SJSA1 (cell line): Measurements from ENCODE around the gene CEND1. TPM values are rescaled to one million over a fixed set of nuclear protein-coding genes. Genes with fewer than 3 reads are reported as not detected.

Experiments
- DNase-seq, 2 experiments: peaks; one replicate each; pipeline ENCODE4 v3.0.0-alpha.2; 2015 to 2020; ENCODE audit warnings: low spot score in 2 of 2, low read depth in 1 of 2
- H3K27ac ChIP-seq: fragments of 250-450 bp; sonication (Bioruptor Pico); 2 replicates; pipeline ENCODE4 v1.5.1; 2020; ENCODE audit warnings: mild to moderate bottlenecking, moderate library complexity
- H3K27me3 ChIP-seq: fragments of 250-450 bp; sonication (Bioruptor Pico); replicated peaks from 2 replicates; pipeline ENCODE4 v1.5.1; 2020; ENCODE audit warnings: mild to moderate bottlenecking, moderate library complexity
- H3K36me3 ChIP-seq: fragments of 250-450 bp; sonication (Bioruptor Pico); 2 replicates; pipeline ENCODE4 v1.5.1; 2020; ENCODE audit warnings: mild to moderate bottlenecking
- H3K4me1 ChIP-seq: fragments of 250-450 bp; sonication (Bioruptor Pico); replicated peaks from 2 replicates; pipeline ENCODE4 v1.6.1; 2021; ENCODE audit warnings: mild to moderate bottlenecking
- H3K4me3 ChIP-seq: fragments of 250-450 bp; sonication (Bioruptor Pico); 2 replicates; pipeline ENCODE4 v1.5.1; 2020; ENCODE audit warnings: mild to moderate bottlenecking
- H3K9me3 ChIP-seq: fragments of 250-450 bp; sonication (Bioruptor Pico); replicated peaks from 2 replicates; pipeline ENCODE4 v1.5.1; 2020; ENCODE audit warnings: mild to moderate bottlenecking
- total RNA-seq: library from RNA; depleted of rRNA; stranded (reverse); fragments of >200 nt; shearing (Covaris generic); gene quantifications from 2 replicates; pipeline ENCODE4 v1.2.3, GENCODE V29; 2014

The CEND1 gene
- total RNA-seq, 1 experiment from 2014 or later: 0.21 TPM

GRCh38 chr11:790721-791564 lies 1.1 kb upstream of the CEND1 start:
- no peaks in the 10 kb centered on the region for H3K9me3 ChIP-seq
- no peaks in the 10 kb centered on the region for H3K27me3 ChIP-seq
- no peak overlapping the region for H3K27ac ChIP-seq
- H3K4me1 ChIP-seq: peaks cover 8% of the 10 kb centered on the region
- no peak for DNase-seq
- H3K36me3 ChIP-seq: no peaks in the 10 kb centered on the region
- H3K4me3 ChIP-seq: no peak overlapping the region

- DNase-seq: no peak
- no peaks in the 10 kb centered on the region for H3K9me3 ChIP-seq
- no peaks in the 10 kb centered on the region for H3K27me3 ChIP-seq
- H3K4me1 ChIP-seq: no peaks in the 10 kb centered on the region
- no peak overlapping the region for H3K4me3 ChIP-seq
- H3K36me3 ChIP-seq: no peaks in the 10 kb centered on the region
- H3K27ac ChIP-seq: no peak overlapping the region
These were observed 643 bp downstream of the CEND1 start for GRCh38 chr11:788953-789940.

- H3K4me3 ChIP-seq: no peak overlapping the region
- no peaks in the 10 kb centered on the region for H3K36me3 ChIP-seq
- no peak overlapping the region for H3K27ac ChIP-seq
- H3K4me1 ChIP-seq: no peaks in the 10 kb centered on the region
- H3K27me3 ChIP-seq: no peaks in the 10 kb centered on the region
- H3K9me3 ChIP-seq: no peaks in the 10 kb centered on the region
- DNase-seq: no peak
These were observed 1.8 kb downstream of the CEND1 start for GRCh38 chr11:788009-788640.

- Histone ChIP-seq H3K4me1 (no peaks in the 10 kb centered on the region), H3K36me3 (no peaks in the 10 kb centered on the region), H3K9me3 (no peaks in the 10 kb centered on the region), H3K27me3 (no peaks in the 10 kb centered on the region), H3K27ac (no peak overlapping the region), H3K4me3 (no peak overlapping the region)
- no peak for DNase-seq
These were observed 2.7 kb downstream of the CEND1 start for GRCh38 chr11:787084-787675.

- Histone ChIP-seq H3K27ac (no peak overlapping the region), H3K27me3 (no peaks in the 10 kb centered on the region), H3K4me3 (no peak overlapping the region), H3K36me3 (no peaks in the 10 kb centered on the region), H3K9me3 (no peaks in the 10 kb centered on the region), H3K4me1 (no peaks in the 10 kb centered on the region)
- DNase-seq: no peak
These were observed 3.4 kb downstream of the CEND1 start for GRCh38 chr11:786235-787083.

GRCh38 chr11:783581-784015 lies 6.3 kb downstream of the CEND1 start:
- Histone ChIP-seq H3K4me3 (no peak overlapping the region), H3K36me3 (0 out of 2 replicates have a peak, but pooled peaks cover 3% of the 10 kb centered on the region), H3K27me3 (no peaks in the 10 kb centered on the region), H3K27ac (no peak overlapping the region), H3K4me1 (no peaks in the 10 kb centered on the region), H3K9me3 (no peaks in the 10 kb centered on the region)
- no peak for DNase-seq

GRCh38 chr11:782264-783174 lies 7.4 kb downstream of the CEND1 start:
- H3K27ac ChIP-seq: no peak overlapping the region
- no peaks in the 10 kb centered on the region for H3K27me3 ChIP-seq
- peaks cover 3% of the 10 kb centered on the region; the same call in 1 of the 2 replicates for H3K36me3 ChIP-seq
- no peak overlapping the region for H3K4me3 ChIP-seq
- H3K9me3 ChIP-seq: no peaks in the 10 kb centered on the region
- no peak for DNase-seq
- H3K4me1 ChIP-seq: peaks cover 5% of the 10 kb centered on the region

GRCh38 chr11:779955-780532 lies 9.8 kb downstream of the CEND1 start:
- H3K36me3 ChIP-seq: peaks cover 3% of the 10 kb centered on the region; the same call in 1 of the 2 replicates
- peaks cover 9% of the 10 kb centered on the region for H3K4me1 ChIP-seq
- H3K27me3 ChIP-seq: no peaks in the 10 kb centered on the region
- no peak overlapping the region for H3K27ac ChIP-seq
- no peak for DNase-seq
- H3K9me3 ChIP-seq: no peaks in the 10 kb centered on the region
- no peak overlapping the region for H3K4me3 ChIP-seq

GRCh38 chr11:778976-779954 lies 10.6 kb downstream of the CEND1 start:
- H3K4me3 ChIP-seq: no peak overlapping the region
- peaks cover 3% of the 10 kb centered on the region; the same call in 1 of the 2 replicates for H3K36me3 ChIP-seq
- DNase-seq: no peak

GRCh38 chr11:777288-778255 lies 12.3 kb downstream of the CEND1 start, which contains the start of gene GATD1:
GATD1 (minus strand) TSS chr11:777487; CDS start chr11:777462, 25 bp downstream.
- H3K9me3 ChIP-seq: no peaks in the 10 kb centered on the region
- peaks cover 6% of the 10 kb centered on the region for H3K36me3 ChIP-seq
- peak within 1 kb of the TSS; percentile 68 for H3K27ac ChIP-seq
- peak within 1 kb of the TSS; percentile 87 for H3K4me3 ChIP-seq
- DNase-seq: peak; percentile 54 to 81
- peaks cover 9% of the 10 kb centered on the region for H3K4me1 ChIP-seq
- no peaks in the 10 kb centered on the region for H3K27me3 ChIP-seq

More at GRCh38 chr11:778976-779954, 10.6 kb downstream of the CEND1 start:
- H3K9me3 ChIP-seq: no peaks in the 10 kb centered on the region
- peaks cover 9% of the 10 kb centered on the region for H3K4me1 ChIP-seq
- no peak overlapping the region for H3K27ac ChIP-seq
- no peaks in the 10 kb centered on the region for H3K27me3 ChIP-seq
